Suprapubic skin (tissue), 3 donors: Measurements from ENCODE around the gene MED12L.

ENCODE experiments used
- CTCF ChIP-seq, 2 donors: fragments of 200-600 bp in 1 of 2; fragments of 450-650 bp in 1 of 2; sonication (generic) in 1 of 2; IDR thresholded peaks; one replicate each; pipeline ENCODE4 v1.5.1; 2016 to 2019; ENCODE audit warnings: antibody characterized with exemption in 2 of 2, mild to moderate bottlenecking in 1 of 2, moderate library complexity in 1 of 2
- POLR2A ChIP-seq, 2 donors: fragments of 450-650 bp; IDR thresholded peaks; one replicate each; pipeline ENCODE4 v1.6.1; 2017; ENCODE audit warnings: antibody characterized with exemption in 2 of 2, mild to moderate bottlenecking in 2 of 2, moderate library complexity in 2 of 2

- TF ChIP-seq CTCF (IDR thresholded peaks at IDR 0.05) = no peak
- no peak for TF ChIP-seq POLR2A (IDR thresholded peaks at IDR 0.05)
Observed at GRCh38 chr3:151428386-151428785, 342.9 kb downstream of the MED12L start.
